Activated CD4-positive, alpha-beta T cell treated with anti-CD3 and anti-CD28 coated beads, Interleukin-2, amount 10 ng/mL, durations not matched to agents 24 days and 14 days (primary cell): Measurements from ENCODE around the gene MED13. TPM values are rescaled to one million over a fixed set of nuclear protein-coding genes. Genes with fewer than 3 reads are reported as not detected.
"Not testable (repeated sequence)": the region's sequence is repeated elsewhere in the genome, so short reads cannot be mapped to it uniquely, and the experiment has no call there.

ENCODE experiments used
- DNase-seq: peaks from one replicate; pipeline ENCODE4 v3.0.0; 2022
- H3K27ac Mint-ChIP-seq: one replicate; pipeline ENCODE4 v1.8.0; 2022; ENCODE audit warnings: mild to moderate bottlenecking, mixed read lengths
- H3K27me3 Mint-ChIP-seq: one replicate; pipeline ENCODE4 v1.8.0; 2022; ENCODE audit warnings: mixed read lengths
- H3K36me3 Mint-ChIP-seq: one replicate; pipeline ENCODE4 v1.8.0; 2022; ENCODE audit warnings: low read depth, mild to moderate bottlenecking, mixed read lengths
- H3K4me1 Mint-ChIP-seq: one replicate; pipeline ENCODE4 v1.8.0; 2021; ENCODE audit warnings: mixed read lengths
- H3K4me3 Mint-ChIP-seq: one replicate; pipeline ENCODE4 v1.8.0; 2022; ENCODE audit warnings: mild to moderate bottlenecking, moderate library complexity, mixed read lengths
- H3K9me3 Mint-ChIP-seq: one replicate; pipeline ENCODE4 v1.8.0; 2021; ENCODE audit warnings: mixed read lengths
- intact Hi-C: fragments of 100-400 bp; cut with micrococcal nuclease; formaldehyde crosslinking; loops from one replicate; pipeline ENCODE4 v1.15.1; 2023
- total RNA-seq: library from RNA; stranded (reverse); gene quantifications from 2 replicates; pipeline ENCODE4 v1.2.3, GENCODE V29; 2022

The MED13 gene
- total RNA-seq, 1 donor from 2014 or later, result 63.4 TPM

GRCh38 chr17:61927208-61928100, 137.6 kb downstream of the MED13 start, which contains the start of gene INTS2:
Gene INTS2, minus strand, starts transcription at chr17:61927982. Its CDS starts 1,338 bp downstream, at chr17:61926644.
- Mint-ChIP-seq H3K4me1 (peaks cover 18% of the 10 kb centered on the region), H3K27me3 (peaks cover 2% of the 10 kb centered on the region), H3K27ac (peak within 1 kb of the TSS; percentile 97), H3K4me3 (peak within 1 kb of the TSS; percentile 96), H3K36me3 (peaks cover 20% of the 10 kb centered on the region), H3K9me3 (no peaks in the 10 kb centered on the region)
- peak; percentile 98 for DNase-seq
- intact Hi-C loops, result loop anchor here (1.0 kb wide), 2 partner anchors 64 to 139 kb away; partner anchors contain the start of gene BRIP1

GRCh38 chr17:61926826-61927207, 138.3 kb downstream of the MED13 start:
- DNase-seq, result peak; percentile 41
- Mint-ChIP-seq H3K9me3 (no peaks in the 10 kb centered on the region), H3K4me3 (peak overlapping the region; percentile 96), H3K36me3 (peaks cover 20% of the 10 kb centered on the region), H3K4me1 (peaks cover 18% of the 10 kb centered on the region), H3K27me3 (peaks cover 2% of the 10 kb centered on the region), H3K27ac (peak overlapping the region; percentile 97)
- intact Hi-C loops, result loop anchor here (1.0 kb wide), 1 partner anchor 139 kb away; no protein-coding TSS in a partner anchor

GRCh38 chr17:61915162-61915561, 149.9 kb downstream of the MED13 start:
- H3K9me3 Mint-ChIP-seq, DNase-seq, H3K27me3 Mint-ChIP-seq, H3K4me3 Mint-ChIP-seq, H3K27ac Mint-ChIP-seq, intact Hi-C loops, H3K4me1 Mint-ChIP-seq: not testable (repeated sequence)
- peaks cover 39% of the 10 kb centered on the region for H3K36me3 Mint-ChIP-seq

- H3K4me1 Mint-ChIP-seq, result peaks cover 2% of the 10 kb centered on the region
- no peak overlapping the region for H3K27ac Mint-ChIP-seq
- H3K36me3 Mint-ChIP-seq, result peaks cover 35% of the 10 kb centered on the region
- no peaks in the 10 kb centered on the region for H3K27me3 Mint-ChIP-seq
- intact Hi-C loops, result no loop called here
- H3K9me3 Mint-ChIP-seq, result peaks cover 3% of the 10 kb centered on the region
- H3K4me3 Mint-ChIP-seq, result no peak overlapping the region
- DNase-seq, result no peak
Measured at GRCh38 chr17:61908292-61909037, 156.6 kb downstream of the MED13 start.

- Mint-ChIP-seq H3K36me3 (peaks cover 40% of the 10 kb centered on the region), H3K4me3 (no peak overlapping the region), H3K9me3 (peaks cover 3% of the 10 kb centered on the region), H3K27me3 (no peaks in the 10 kb centered on the region), H3K4me1 (peaks cover 2% of the 10 kb centered on the region), H3K27ac (no peak overlapping the region)
- intact Hi-C loops, result no loop called here
- DNase-seq, result no peak
Measured at GRCh38 chr17:61907361-61907760, 157.7 kb downstream of the MED13 start.

GRCh38 chr17:61904094-61904710, 160.9 kb downstream of the MED13 start:
- H3K27me3 Mint-ChIP-seq, result no peaks in the 10 kb centered on the region
- peaks cover 41% of the 10 kb centered on the region for H3K36me3 Mint-ChIP-seq
- peaks cover 2% of the 10 kb centered on the region for H3K4me1 Mint-ChIP-seq
- H3K9me3 Mint-ChIP-seq, result no peaks in the 10 kb centered on the region
- H3K4me3 Mint-ChIP-seq, result peak overlapping the region; percentile 39
- DNase-seq, result peak; percentile 75
- peak overlapping the region; percentile 51 for H3K27ac Mint-ChIP-seq
- intact Hi-C loops, result no loop called here

GRCh38 chr17:61903251-61903650, 161.8 kb downstream of the MED13 start:
- intact Hi-C loops, result no loop called here
- Mint-ChIP-seq H3K9me3 (no peaks in the 10 kb centered on the region), H3K36me3 (peaks cover 45% of the 10 kb centered on the region), H3K4me3 (no peak overlapping the region), H3K4me1 (peaks cover 2% of the 10 kb centered on the region), H3K27me3 (no peaks in the 10 kb centered on the region), H3K27ac (no peak overlapping the region)
- DNase-seq, result no peak

- Mint-ChIP-seq H3K4me3 (no peak overlapping the region), H3K27me3 (no peaks in the 10 kb centered on the region), H3K36me3 (peaks cover 33% of the 10 kb centered on the region), H3K9me3 (no peaks in the 10 kb centered on the region), H3K4me1 (no peaks in the 10 kb centered on the region), H3K27ac (no peak overlapping the region)
- intact Hi-C loops, result no loop called here
- no peak for DNase-seq
Measured at GRCh38 chr17:61897548-61898180, 167.4 kb downstream of the MED13 start.

- intact Hi-C loops, result no loop called here
- Mint-ChIP-seq H3K27me3 (no peaks in the 10 kb centered on the region), H3K4me1 (no peaks in the 10 kb centered on the region), H3K36me3 (peaks cover 28% of the 10 kb centered on the region), H3K27ac (no peak overlapping the region), H3K9me3 (no peaks in the 10 kb centered on the region), H3K4me3 (no peak overlapping the region)
- no peak for DNase-seq
Measured at GRCh38 chr17:61895391-61895790, 169.7 kb downstream of the MED13 start.

GRCh38 chr17:61894310-61894709, 170.8 kb downstream of the MED13 start:
- H3K4me1 Mint-ChIP-seq, H3K27me3 Mint-ChIP-seq, H3K27ac Mint-ChIP-seq, H3K9me3 Mint-ChIP-seq, DNase-seq, intact Hi-C loops, H3K4me3 Mint-ChIP-seq: not testable (repeated sequence)
- H3K36me3 Mint-ChIP-seq, result peaks cover 24% of the 10 kb centered on the region

Other genes with a start within 250 kb of the MED13 start
- 17.2 and 19.9 TPM in 2 replicates for gene BRIP1, start 201.8 kb downstream of the MED13 start, total RNA-seq
- gene INTS2, start 137.3 kb downstream of the MED13 start, total RNA-seq, result 29.5 and 29.9 TPM in 2 replicates